HepG2 (cell line): ENCODE data around the gene NUDT15. TPM values are rescaled to one million over a fixed set of nuclear protein-coding genes. Genes with fewer than 3 reads are reported as not detected.
A peak's percentile ranks its signal among the peaks of the same experiment; 100 is the strongest.

Experiments
- FOXP1 ChIP-seq, 2 experiments: fragments of 450-650 bp in 1 of 2; IDR thresholded peaks; 2 replicates each; pipeline ENCODE4 v1.6.1; 2017 to 2018; ENCODE audit warnings: antibody characterized with exemption in 1 of 2
- HHEX ChIP-seq: IDR thresholded peaks from 2 replicates; pipeline ENCODE4 v1.6.1; 2016; ENCODE audit warnings: control low read depth
- HOXD1 ChIP-seq: sonication (generic); formaldehyde crosslinking; IDR thresholded peaks from 2 replicates; pipeline ENCODE4 v1.5.0; 2020; ENCODE audit warnings: missing genetic modification reagents
- ISL2 ChIP-seq: sonication (generic); formaldehyde crosslinking; IDR thresholded peaks from 2 replicates; pipeline ENCODE4 v1.5.0; 2020; ENCODE audit warnings: missing genetic modification reagents
- JUND ChIP-seq: sonication (generic); formaldehyde crosslinking; IDR thresholded peaks from 2 replicates; pipeline ENCODE4 v1.8.0; 2022; ENCODE audit warnings: mild to moderate bottlenecking, missing genetic modification reagents
- KDM1A ChIP-seq: IDR thresholded peaks from 2 replicates; pipeline ENCODE4 v1.6.1; 2016; ENCODE audit warnings: missing compliant biosample characterization
- KMT2B ChIP-seq: IDR thresholded peaks from 2 replicates; pipeline ENCODE4 v1.6.1; 2016; ENCODE audit warnings: missing genetic modification reagents, missing compliant biosample characterization
- MED8 ChIP-seq: sonication (generic); formaldehyde crosslinking; IDR thresholded peaks from 2 replicates; pipeline ENCODE4 v1.8.1; 2023; ENCODE audit warnings: mild to moderate bottlenecking, missing genetic modification reagents; ENCODE audit not compliant: insufficient replicate concordance
- SIX1 ChIP-seq: sonication (generic); formaldehyde crosslinking; IDR thresholded peaks from 2 replicates; pipeline ENCODE4 v1.4.0; 2020; ENCODE audit warnings: missing genetic modification reagents, borderline replicate concordance
- SOX13 ChIP-seq, 3 experiments: fragments of 450-650 bp in 1 of 3; sonication (generic) in 1 of 3; formaldehyde crosslinking in 1 of 3; IDR thresholded peaks in 2 of 3; conservative IDR thresholded peaks in 1 of 3; 2 replicates each; pipeline versions ENCODE4 v1.5.0 to v1.6.1; 2016 to 2020; ENCODE audit warnings: antibody characterized with exemption in 1 of 3, mild to moderate bottlenecking in 1 of 3, missing compliant biosample characterization in 1 of 3, missing genetic modification reagents in 1 of 3, moderate library complexity in 1 of 3
- TCF12 ChIP-seq, 2 experiments: fragments of 450-650 bp in 1 of 2; sonication (generic) in 1 of 2; formaldehyde crosslinking in 1 of 2; IDR thresholded peaks; 2 replicates each; pipeline versions ENCODE4 v1.6.1 to v1.8.0; 2017 to 2022; ENCODE audit warnings: antibody characterized with exemption in 1 of 2, mild to moderate bottlenecking in 1 of 2, missing genetic modification reagents in 1 of 2, moderate library complexity in 1 of 2
- ZNF644 ChIP-seq: IDR thresholded peaks from 2 replicates; pipeline ENCODE4 v1.6.1; 2016; ENCODE audit warnings: low read depth
- polyA plus RNA-seq, 8 experiments: library from polyadenylated mRNA; depleted of rRNA in 3 of 8; stranded (reverse) in 7 of 8; unstranded in 1 of 8; fragments of >200 nt; fragmentation: Illumina TruSeq in 4 of 8; extraction: Trizol in 4 of 8; gene quantifications; 2 replicates each; pipeline versions ENCODE4 v1.2.1 to v1.2.3, GENCODE V29; 2011 to 2016; ENCODE audit warnings: low read depth in 4 of 8, missing spikeins in 1 of 8, mixed read lengths in 1 of 8; ENCODE audit not compliant: insufficient read depth in 1 of 8
- total RNA-seq, 5 experiments: library from RNA; depleted of rRNA; stranded (reverse); fragments of >200 nt; fragmentation: Illumina TruSeq; extraction: Trizol; gene quantifications; 2 replicates each; pipeline ENCODE4 v1.2.3, GENCODE V29; 2016; ENCODE audit warnings: low read depth in 1 of 5
- TF ChIP-seq, protein P1 (sequence below): sonication (generic); formaldehyde crosslinking; IDR thresholded peaks from 2 replicates; pipeline ENCODE4 v1.8.0; 2023; ENCODE audit warnings: mild to moderate bottlenecking, missing genetic modification reagents
- TF ChIP-seq, protein P2 (sequence below): IDR thresholded peaks from 2 replicates; pipeline ENCODE4 v1.6.1; 2012; ENCODE audit warnings: low read depth, low read length, improper control_type of control experiment
- TF ChIP-seq, protein P3 (sequence below), 2 experiments: sonication (generic) in 1 of 2; formaldehyde crosslinking in 1 of 2; IDR thresholded peaks; 2 replicates each; pipeline versions ENCODE4 v1.5.1 to v1.6.1; 2011 to 2020; ENCODE audit warnings: borderline replicate concordance in 1 of 2, low read depth in 1 of 2, low read length in 1 of 2, mild to moderate bottlenecking in 1 of 2, missing genetic modification reagents in 1 of 2, moderate library complexity in 1 of 2
- TF ChIP-seq, protein P4 (sequence below): sonication (generic); formaldehyde crosslinking; IDR thresholded peaks from 2 replicates; pipeline ENCODE4 v1.9.0; 2021; ENCODE audit warnings: missing genetic modification reagents, mild to moderate bottlenecking, borderline replicate concordance

The NUDT15 gene
- total and polyA plus RNA-seq, 2 of the 13 experiments (the other 11 are each of a cell fraction or from before 2014, with no cell fraction given), result 21.3 to 47.3 TPM

DNA sequence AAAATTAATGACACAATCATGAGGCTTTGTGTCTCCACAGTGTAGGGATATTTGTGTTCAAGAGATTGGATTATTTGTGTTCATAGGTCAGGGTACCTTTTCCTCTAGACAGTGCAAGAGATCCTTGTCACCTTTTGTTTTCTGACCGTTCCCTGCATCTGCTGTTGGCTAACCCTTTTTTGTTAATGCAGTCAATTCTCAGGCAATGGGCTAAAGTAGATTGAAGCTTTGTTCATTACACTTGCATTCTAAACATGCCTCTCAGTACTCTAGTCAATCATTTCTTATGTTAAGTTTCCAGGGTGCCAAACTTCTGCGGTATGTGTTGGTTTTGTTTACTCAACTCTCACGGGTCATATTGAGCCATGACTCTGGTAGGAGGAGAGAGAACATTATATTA, 59.1 kb downstream of the NUDT15 start (continued):
- TF ChIP-seq SIX1 (CRISPR knock-in tag) (peak; percentile 10; the same call in 1 of the 2 replicates), KDM1A (CRISPR knock-in tag) (no peak), TCF12 (IDR thresholded peaks at IDR 0.05) (no peak), TCF12 (CRISPR knock-in tag; IDR thresholded peaks at IDR 0.05) (no peak), HHEX (CRISPR knock-in tag) (no peak), MED8 (CRISPR knock-in tag) (no peak), JUND (CRISPR knock-in tag) (no peak), FOXP1 (IDR thresholded peaks at IDR 0.05) (no peak), FOXP1 (CRISPR knock-in tag; IDR thresholded peaks at IDR 0.05) (peak; percentile 58; the same call in 1 of the 2 replicates), ISL2 (peak; percentile 42), SOX13 (IDR thresholded peaks at IDR 0.05) (peak; percentile 36; the same call in 1 of the 2 replicates), SOX13 (CRISPR knock-in tag; conservative IDR thresholded peaks at IDR 0.05 in 1 of 2, IDR thresholded peaks at IDR 0.05 in 1 of 2) (peak in 1 of 2 experiments; percentile 81; a peak in 2 of 4 replicates), KMT2B (CRISPR knock-in tag) (peak; percentile 47; the same call in 1 of the 2 replicates), HOXD1 (CRISPR knock-in tag) (no peak), ZNF644 (no peak)
- TF ChIP-seq, protein P1, sequence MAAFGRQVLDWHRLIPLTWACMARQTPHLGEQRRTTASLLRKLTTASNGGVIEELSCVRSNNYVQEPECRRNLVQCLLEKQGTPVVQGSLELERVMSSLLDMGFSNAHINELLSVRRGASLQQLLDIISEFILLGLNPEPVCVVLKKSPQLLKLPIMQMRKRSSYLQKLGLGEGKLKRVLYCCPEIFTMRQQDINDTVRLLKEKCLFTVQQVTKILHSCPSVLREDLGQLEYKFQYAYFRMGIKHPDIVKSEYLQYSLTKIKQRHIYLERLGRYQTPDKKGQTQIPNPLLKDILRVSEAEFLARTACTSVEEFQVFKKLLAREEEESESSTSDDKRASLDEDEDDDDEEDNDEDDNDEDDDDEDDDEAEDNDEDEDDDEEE, result no peak
- TF ChIP-seq, protein P2, sequence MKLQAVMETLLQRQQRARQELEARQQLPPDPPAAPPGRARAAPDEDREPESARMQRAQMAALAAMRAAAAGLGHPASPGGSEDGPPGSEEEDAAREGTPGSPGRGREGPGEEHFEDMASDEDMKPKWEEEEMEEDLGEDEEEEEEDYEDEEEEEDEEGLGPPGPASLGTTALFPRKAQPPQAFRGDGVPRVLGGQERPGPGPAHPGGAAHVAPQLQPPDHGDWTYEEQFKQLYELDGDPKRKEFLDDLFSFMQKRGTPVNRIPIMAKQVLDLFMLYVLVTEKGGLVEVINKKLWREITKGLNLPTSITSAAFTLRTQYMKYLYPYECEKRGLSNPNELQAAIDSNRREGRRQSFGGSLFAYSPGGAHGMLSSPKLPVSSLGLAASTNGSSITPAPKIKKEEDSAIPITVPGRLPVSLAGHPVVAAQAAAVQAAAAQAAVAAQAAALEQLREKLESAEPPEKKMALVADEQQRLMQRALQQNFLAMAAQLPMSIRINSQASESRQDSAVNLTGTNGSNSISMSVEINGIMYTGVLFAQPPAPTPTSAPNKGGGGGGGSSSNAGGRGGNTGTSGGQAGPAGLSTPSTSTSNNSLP, result 0 out of 2 replicates have a peak, but pooled peaks have one; percentile 19
- TF ChIP-seq, protein P3, sequence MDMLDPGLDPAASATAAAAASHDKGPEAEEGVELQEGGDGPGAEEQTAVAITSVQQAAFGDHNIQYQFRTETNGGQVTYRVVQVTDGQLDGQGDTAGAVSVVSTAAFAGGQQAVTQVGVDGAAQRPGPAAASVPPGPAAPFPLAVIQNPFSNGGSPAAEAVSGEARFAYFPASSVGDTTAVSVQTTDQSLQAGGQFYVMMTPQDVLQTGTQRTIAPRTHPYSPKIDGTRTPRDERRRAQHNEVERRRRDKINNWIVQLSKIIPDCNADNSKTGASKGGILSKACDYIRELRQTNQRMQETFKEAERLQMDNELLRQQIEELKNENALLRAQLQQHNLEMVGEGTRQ (IDR thresholded peaks at IDR 0.05; ENCODE audit: low read depth, low read length), result no peak
- TF ChIP-seq, protein P3 (CRISPR knock-in tag; IDR thresholded peaks at IDR 0.05; ENCODE audit: borderline replicate concordance), result no peak
- TF ChIP-seq, protein P4, sequence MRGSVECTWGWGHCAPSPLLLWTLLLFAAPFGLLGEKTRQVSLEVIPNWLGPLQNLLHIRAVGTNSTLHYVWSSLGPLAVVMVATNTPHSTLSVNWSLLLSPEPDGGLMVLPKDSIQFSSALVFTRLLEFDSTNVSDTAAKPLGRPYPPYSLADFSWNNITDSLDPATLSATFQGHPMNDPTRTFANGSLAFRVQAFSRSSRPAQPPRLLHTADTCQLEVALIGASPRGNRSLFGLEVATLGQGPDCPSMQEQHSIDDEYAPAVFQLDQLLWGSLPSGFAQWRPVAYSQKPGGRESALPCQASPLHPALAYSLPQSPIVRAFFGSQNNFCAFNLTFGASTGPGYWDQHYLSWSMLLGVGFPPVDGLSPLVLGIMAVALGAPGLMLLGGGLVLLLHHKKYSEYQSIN, result no peak
